HUDEP-2 (cell line): ENCODE measurements around the gene ASPA.
"Not testable (repeated sequence)": the region's sequence is repeated elsewhere in the genome, so short reads cannot be mapped to it uniquely, and the experiment has no call there.

Experiments used
- DNase-seq, 76 experiments: peaks; one replicate each; lab custom pipeline; 2025; ENCODE audit not compliant: unreplicated experiment in 76 of 76; lab: John Stamatoyannopoulos, UW

ASPA gene

DNA sequence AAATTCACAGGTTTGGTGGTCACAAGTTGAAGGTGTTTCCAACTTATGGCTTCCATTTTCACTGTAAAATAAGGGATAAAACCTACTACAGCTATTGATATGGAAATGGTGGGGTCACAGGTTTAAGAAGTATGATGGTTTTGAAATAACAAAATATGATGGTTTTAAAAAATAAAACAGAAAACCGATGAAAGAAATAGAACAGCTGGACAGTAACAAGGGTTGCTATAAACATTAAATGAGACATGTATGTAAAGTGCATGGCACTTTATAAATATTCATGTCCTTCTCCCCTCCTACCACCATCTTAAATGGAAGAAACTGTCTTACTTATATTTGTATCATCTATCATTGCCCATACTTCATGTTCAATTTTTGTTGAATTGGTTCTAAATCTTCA, 31.3 kb downstream of the ASPA start:
- DNase-seq, result no peak

DNA sequence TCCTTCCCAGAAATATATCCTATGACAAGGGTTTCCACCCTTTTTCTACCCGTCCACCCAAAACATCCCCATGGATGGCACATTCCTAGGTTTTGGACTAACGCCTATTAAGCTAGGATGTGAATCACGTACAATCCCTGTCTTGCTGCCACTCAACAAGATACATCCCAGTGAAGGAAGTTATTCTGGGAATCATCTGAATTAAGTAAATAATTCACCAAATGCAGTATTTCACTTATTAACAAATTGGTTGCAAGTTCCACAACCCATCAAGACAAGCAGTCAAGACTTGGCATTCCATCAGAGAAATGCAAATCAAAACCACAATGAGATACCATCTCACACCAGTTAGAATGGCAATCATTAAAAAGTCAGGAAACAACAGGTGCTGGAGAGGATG, 32.1 kb downstream of the ASPA start:
- no peak for DNase-seq

DNA sequence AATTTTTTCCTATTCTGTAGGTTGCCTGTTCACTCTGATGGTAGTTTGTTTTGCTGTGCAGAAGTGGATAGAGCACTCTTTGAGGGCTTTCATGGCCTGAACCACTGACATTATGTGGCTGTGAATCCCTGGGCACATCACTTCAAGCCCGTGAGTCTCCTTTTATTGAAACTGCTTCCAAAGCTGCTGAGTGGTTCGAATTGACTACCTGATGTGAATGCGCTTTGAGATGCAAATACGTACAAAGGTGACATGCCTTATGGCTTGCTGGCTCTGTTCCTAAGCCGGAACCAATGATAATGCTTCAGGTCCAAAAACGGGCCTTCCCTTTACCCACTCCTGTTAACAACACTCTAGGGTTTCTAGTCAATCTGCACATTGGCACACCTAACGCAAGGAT, 34.3 kb downstream of the ASPA start:
- DNase-seq, result no peak

DNA sequence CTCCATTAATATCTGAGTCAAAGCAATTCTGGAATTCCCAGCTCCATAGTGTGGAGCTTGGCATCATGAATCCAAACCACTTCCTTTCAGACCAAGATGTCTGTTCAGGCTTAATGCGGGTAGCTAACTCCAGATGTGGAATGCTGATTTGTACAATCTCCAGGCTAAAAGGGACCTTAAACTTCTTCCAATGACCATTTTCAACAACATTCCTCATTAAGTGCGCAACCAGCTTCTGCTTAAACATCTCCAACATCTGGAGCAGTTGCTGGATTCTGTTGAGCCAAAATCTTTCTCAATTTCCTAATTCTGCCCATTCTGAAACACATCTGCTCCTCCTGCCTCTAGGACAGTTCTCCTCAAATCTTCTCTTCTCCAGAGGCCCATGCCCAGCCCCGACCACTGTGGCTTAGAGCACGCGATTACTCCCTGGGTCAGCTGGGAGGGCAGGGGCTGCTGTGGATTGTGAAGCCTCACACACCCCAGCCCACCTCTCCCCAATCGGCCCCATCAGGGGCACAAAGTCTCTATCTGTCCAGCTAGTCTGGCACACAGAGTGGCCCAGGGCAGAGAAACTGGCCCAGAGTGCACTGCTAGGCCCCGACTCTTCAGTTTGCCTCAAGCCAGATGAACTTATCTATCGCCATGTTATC, 36.2 kb downstream of the ASPA start:
- no peak for DNase-seq

DNA sequence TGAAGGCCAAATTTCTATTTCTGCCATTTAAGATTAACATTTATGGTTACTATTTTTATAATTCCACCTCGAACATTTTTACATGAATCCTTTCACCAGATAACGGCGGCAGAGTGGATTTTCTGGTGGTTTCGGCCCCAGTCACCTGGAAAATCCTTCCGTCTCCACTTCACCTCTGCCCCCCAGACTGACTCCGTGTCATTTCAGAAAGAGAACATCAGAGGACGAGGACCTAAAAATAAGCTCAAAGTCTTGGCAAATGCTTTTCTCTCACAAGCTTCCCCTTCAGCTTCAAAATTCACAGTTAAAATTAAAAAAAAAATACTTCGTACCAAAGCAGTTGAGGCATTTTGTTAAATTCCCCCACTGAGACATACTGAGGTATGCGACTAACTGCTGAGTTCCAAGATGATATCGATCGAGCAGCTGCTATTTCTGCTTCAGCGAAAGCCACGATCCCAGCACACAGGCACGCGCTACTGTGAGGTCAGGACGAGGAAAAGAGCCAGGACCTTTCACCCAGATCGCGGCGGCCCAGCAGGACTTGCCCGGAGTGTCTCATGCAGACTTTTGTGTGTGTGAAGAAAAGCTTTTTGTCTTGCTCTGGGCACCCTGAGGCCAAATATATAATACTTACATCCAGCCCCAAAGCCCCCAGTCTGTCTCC, 36.8 kb downstream of the ASPA start:
- DNase-seq, result no peak

DNA sequence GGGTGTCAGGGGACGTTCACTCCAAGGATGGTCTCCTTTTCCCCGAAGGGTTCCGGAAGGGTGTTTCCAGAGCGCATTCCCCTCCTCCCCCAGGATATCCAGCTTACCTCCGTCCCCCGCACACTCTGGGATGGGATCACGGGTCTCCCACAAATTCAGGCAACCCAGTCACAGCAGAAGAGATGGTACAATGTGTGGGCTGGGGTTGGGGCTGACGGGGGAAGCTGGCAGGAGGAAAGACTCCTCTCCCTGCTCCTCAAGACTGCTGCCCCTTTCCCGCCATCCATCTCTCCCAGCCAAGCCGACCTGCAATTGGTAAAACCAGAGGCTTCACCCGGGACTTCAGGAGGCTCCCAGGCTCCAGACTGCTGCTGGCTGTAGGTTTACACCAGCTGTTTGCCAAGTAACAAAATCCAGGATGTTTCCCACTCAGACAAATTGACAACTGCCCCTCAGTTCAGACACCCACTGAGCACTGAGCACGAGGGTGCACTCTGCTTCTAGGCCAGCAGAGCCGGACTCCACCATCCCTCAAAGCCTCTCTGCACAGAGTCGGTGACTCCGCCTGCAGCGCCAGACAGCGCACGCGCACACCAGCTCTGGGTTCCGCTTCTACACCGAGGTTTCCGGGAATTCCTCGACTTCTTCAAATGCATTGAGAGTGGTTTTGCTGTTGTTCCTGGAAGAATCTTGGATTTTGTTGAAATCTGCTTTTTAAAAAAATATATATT, 37.7 kb downstream of the ASPA start:
- DNase-seq, result no peak

DNA sequence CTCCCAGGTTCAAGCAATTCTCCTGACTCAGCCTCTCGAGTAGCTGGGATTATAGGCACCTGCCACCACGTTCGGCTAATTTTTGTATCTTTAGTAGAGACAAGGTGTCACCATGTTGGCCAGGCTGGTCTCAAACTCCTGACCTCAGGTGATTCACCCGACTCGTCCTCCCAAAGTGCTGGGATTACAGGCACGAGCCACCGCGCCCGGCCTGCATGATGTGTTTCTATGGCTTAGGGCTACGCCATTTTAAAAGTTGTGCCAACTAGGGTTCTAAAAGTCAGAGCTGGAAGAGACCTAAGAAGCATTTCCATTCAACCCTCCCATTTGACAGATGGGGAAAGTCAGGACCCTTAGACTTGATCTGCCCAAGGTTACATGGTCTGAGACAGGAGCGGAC, 38.4 kb downstream of the ASPA start:
- DNase-seq, result not testable (repeated sequence)

DNA sequence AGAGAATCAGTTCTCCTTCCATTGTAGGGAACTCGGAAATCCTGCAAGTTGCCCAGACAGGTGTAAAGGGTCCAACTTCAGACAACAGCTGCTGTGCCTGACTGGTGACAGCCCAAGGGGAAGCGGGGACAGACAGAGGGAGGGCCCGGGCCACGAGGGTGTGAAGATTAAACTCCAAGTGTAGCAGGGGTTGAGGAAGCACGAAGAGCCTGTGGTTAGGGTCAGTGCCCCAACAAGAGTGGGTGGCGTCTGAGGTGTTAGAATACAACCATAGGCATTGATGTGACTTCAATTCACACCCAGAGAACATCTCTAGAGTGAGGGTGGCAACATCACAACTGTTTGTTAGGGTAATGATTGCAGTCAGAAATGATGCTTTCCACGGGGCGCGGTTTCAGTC, 39.1 kb downstream of the ASPA start:
- no peak for DNase-seq

DNA sequence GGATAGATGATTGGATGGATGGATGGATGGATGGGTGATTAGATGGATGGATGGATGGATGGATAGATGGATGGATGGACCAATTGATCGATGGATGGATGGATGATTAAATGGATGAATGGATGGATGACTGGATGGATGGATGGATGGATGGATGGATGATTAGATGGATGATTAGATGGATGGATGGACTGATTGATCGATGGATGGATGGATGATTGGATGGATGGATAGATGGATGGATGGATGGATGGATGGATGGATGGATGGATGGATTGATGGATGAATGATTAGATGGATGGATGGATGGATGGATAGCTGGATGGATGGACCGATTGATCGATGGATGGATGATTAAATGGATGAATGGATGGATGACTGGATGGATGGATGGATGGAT, 43.7 kb downstream of the ASPA start:
- not testable (repeated sequence) for DNase-seq

DNA sequence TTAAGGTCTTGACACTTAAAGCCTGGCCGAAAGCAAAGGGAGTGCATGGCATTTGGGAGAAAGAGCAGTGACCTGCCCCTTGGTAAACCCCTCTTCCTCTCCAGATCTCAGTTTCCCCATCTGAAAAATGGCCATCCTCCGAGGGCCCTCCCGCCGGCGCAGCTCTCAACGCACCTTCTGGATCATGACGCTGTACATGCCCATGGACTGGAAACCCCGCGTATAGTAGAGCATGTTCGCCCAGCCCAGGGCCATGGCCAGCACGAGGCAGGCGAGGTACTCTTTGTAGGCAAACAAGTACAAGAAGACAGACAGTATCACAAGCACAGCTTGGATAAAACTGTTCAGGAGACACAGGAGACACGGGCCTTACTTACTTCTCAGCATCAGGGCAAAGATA, 48.2 kb downstream of the ASPA start:
- DNase-seq, result no peak

DNA sequence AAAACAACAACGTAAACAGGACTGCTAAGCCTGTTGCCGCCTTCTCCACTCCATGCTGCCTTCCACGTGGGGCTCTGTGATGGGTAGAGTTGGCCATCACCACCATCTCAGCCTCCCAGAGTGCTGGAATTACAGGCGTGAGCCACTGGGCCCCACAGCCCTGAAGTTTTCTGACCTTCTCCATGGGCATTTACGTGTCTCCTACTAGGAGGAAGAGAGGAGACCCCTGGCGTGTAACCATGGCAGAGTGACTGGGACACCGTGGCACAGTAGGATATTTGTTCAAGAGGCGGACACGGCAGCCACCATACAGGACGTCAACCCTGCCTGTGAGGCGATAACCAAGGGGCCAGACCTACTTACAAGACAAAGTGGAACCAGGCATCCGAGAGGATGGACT, 50.7 kb downstream of the ASPA start:
- no peak for DNase-seq

DNA sequence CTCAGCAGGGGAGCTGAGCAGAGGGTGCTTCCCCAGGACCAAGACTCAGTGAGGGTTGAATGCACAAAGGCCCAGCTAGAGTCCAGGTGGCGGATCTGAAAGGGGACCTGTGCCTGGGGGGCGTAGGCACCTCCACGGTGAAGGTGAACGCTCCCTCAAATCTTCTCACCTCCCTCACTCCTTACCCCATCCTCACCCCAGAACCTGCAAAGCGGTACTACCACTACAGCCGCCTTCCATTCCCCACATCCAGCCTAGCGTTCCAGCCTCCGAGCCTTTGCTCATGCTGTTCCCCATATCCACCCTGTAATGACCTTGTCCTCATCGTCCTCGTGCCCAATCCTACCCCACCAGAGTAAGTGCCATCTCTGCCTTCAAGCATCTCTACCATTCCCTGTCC, 51.2 kb downstream of the ASPA start:
- DNase-seq, result no peak

DNA sequence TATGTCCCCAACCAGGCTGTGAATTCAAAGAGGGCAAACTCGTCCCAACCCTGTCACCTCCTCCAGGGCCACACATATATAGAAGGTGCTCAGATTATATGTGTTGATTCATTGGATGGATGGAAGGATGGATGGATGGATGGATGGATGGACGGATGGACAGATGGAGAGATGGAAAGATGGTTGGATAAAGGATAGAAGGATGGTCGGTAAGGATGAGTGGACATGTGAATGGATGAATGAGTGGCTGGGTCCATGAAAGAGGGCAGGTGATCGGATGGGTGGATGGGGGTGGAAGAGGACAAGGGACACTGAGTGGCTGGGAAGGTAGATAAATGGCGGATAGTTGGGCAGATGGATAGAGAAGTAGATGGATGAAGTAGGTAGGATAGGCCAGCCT, 51.7 kb downstream of the ASPA start:
- DNase-seq, result no peak

DNA sequence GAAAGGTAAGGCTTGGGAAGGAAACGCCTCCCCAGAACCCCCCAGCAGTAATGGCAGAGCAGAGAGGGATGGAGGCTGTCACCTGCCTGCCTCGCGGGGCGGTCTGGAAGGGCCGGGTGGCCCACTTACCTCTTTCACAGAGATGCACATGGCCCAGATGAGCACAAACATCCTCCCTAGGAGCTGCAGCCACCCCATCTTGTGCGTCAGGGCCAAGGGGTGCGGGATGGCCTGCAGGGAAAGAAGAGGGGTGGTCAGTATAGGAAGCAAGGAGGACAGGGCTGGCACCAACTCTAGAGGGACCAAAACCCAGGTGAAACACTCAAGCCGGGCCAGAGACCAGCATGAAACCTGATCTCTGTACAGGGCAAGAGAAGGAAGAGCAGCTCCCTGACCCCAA, 52.1 kb downstream of the ASPA start:
- DNase-seq, result no peak

DNA sequence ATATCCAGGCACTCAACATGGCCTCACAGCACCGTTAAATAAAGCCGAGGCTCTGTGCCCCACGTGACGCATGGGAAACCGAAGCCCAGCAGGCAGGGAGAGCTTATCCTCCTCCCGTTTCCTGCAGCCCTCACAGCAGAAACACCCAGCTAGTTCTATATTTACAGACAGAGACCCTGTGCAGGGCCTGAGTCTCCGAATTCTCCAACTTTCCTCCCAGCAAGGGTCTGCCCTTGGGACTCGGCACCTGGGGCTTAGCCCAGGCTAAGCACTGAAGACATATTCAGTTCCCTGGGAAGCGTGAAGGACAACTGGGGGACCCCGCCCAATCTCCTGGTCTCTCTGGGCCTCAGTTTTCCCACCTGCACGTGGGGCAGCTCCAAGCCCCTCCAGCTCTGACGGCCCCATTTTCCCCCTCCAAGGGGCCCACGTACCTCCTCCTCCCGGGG, 52.6 kb downstream of the ASPA start:
- DNase-seq, result no peak

DNA sequence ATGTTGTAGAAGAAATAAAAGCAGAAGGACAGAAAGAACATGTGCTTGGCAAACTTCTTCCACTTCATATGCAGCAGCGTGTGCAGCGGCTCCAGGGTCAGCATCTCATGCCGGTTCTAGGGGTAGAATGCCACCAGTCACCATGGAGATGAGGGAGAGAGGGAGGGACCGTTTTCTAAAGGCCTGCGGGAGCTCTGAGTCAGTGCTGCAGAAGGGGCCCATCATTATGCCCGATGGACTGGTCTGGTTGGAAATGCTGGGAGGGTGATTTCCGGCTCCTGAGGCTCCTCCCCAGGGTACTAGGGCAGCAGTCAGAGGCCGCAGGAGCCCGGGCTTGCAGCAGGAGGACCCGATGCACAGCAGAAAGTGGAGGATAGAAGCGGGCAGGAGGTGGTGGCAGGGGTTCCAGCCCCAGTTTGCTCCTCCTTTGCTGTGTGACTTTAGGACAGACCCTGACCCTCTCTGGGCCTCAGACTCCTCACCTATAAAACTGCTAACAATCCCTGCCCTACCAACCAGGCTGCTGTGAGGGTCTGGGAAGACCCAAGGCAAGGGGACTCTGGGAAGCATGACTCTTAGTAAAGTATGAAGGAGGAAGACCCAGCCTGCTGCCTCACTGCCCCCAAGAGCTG, 53.2 kb downstream of the ASPA start:
- DNase-seq, result no peak

DNA sequence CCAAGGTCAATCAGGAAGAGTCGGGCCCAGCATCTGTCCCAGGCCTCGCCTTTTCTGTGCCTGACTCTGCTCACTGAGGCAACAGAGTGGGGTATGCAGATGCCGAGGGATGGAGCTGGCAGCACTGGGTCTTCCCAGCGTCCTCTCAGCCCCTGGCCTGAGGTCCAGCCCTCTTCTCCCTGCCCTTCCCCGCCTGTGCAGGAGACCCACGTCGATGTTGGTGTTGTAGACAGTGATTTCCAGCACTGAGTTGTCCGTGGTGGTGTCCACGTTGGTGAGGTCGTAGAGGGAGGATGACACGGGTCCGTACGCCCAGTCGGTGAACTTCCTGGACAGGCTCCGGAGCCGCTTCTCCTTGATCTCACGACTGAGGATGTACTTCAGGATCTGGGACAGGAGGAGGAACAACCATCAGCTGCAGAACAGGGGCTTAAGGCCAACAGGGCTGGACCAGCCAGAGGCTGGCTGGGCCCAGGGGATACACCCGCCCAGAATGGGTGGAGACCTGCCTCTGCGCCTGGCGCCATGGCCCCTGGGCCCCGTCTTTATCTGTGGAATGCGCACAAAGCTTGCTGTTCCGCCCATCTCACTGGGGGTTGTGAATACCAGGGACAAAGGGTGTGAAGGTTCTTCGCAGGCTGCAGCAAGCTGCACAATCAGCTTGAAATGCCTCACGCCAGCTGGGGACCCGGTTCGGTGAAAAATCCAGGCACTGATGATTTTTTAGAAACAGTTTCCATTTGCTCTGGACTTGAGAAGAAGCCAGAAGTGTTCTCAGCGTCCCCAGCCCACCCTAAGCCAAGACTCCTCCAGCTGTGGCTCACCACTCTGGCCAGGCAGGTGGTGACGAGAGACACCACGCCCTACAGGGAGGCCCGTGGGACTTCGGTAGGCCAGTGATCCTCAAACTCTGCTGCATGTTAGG, 54.3 kb downstream of the ASPA start:
- peak in 47 of 76 experiments; percentile 4 to 64 (median 27) for DNase-seq

DNA sequence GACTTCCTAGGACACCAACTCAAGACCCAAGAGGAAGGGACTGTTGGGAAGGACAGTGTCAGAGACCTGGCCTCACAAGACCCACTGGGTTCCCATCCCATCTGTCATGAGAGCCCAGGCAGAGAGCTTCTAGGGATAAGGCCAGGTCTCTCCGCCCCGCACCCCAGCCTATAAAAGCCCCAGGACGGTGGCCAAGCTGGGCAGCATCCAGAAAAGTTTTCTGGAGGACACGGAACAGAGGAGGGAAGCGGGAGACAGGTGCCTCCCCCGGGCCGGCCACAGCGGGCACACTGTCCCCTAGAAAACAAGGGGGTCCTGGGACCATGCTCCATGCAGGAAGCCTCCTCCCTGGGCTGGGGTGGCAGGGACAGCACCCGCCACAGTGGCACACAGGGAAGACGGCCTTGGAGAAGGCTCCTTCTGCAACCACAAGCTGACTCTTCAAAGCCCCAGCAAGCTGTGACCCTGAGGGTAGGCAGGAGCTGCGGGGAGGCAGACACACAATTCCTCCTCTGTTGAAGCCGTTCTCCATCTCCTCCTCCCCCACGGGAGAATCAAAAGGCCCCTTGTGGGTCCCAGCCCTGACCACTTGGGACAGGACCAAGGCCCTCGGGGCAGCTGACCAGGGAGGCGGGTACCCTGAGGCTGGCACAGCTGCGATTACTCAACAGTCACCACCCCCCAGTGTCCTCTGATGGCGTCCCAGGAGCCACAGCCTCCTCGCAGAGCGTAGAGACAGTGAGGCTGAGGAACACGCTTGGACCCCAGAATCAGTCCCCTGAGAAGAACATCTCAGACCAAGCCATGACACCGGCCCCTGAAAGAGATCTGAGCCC, 55.7 kb downstream of the ASPA start:
- DNase-seq, result no peak

DNA sequence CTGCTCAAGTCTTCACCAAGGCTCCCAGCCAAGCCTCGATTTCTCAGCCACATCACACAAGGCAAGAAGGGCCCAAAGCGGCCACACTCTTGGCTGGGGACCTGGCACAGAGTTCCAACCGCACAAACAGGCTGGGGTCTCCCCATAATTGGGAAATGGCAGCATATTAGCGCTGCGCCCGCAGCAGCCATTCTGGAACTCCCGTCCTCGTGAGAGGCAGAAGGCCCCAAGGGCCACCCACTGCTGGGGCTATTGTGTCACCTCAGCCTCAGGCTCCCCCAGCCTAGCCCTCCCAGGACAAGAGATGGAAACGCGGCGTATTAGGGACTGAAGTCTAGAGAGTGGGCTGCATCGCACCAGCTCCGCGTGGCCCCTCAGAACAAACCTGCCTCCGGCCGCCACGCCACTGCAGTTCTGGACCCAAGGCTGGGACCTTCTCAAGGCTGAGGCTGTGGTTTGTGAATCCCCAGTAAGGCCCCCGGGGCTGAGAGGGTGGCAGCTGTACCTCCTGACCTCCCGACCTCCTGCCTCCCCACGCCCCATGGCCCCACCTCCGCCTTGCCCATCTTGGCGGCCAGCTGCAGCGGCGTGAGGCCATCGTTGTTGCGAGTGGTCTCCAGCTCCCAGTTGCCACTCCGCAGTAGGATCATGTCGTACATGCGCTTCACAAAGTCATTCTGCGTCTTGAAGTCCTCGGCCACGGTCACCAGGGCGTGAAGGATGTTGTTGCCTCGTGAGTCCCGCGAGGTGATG, 56.5 kb downstream of the ASPA start:
- DNase-seq, result no peak
